Right atrium auricular region (tissue), 2 donors: ENCODE results near the gene ARRDC1. TPM values are rescaled to one million over a fixed set of nuclear protein-coding genes. Genes with fewer than 3 reads are reported as not detected.

Experiments used
- DNase-seq: peaks from one replicate; pipeline ENCODE4 v3.0.0-alpha.2; 2019; ENCODE audit warnings: low spot score
- H3K27ac ChIP-seq, 2 donors: fragments of 200-600 bp; sonication (generic); 1 replicate in 1 of 2; 2 replicates in 1 of 2; pipeline ENCODE4 v1.5.1; 2016 to 2019
- H3K27me3 ChIP-seq, 2 donors: fragments of 200-600 bp; sonication (generic); one replicate each; pipeline versions ENCODE4 v1.5.1 to v1.6.0; 2017 to 2019
- H3K36me3 ChIP-seq: fragments of 200-600 bp; sonication (generic); one replicate; pipeline ENCODE4 v1.5.1; 2016
- H3K4me1 ChIP-seq, 2 donors: fragments of 200-600 bp; sonication (generic); one replicate each; pipeline versions ENCODE4 v1.5.1 to v1.6.0; 2017 to 2019
- H3K4me3 ChIP-seq, 2 donors: fragments of 200-600 bp; sonication (generic); 1 replicate in 1 of 2; 2 replicates in 1 of 2; pipeline ENCODE4 v1.5.1; 2017 to 2019; ENCODE audit warnings: mild to moderate bottlenecking in 1 of 2, moderate library complexity in 1 of 2
- H3K9me3 ChIP-seq, 2 donors: fragments of 200-600 bp; sonication (generic); one replicate each; pipeline ENCODE4 v1.5.1; 2019
- total RNA-seq, 2 donors: library from RNA; depleted of rRNA; stranded (reverse); fragments of >200 nt; gene quantifications; one replicate each; pipeline ENCODE4 v1.1.0, GENCODE V29; 2016
- TF ChIP-seq, protein P1 (sequence below), 2 donors: fragments of 200-600 bp; sonication (generic); IDR thresholded peaks; one replicate each; pipeline ENCODE4 v1.5.1; 2019; ENCODE audit warnings: antibody characterized with exemption in 2 of 2

The ARRDC1 gene
- total RNA-seq, 2 donors from 2014 or later: 21.4 to 37.8 TPM

GRCh38 chr9:137638680-137639079 is 33.2 kb downstream of the ARRDC1 start:
- H3K27ac ChIP-seq: no peak overlapping the region
- DNase-seq: no peak
- TF ChIP-seq, protein P1, sequence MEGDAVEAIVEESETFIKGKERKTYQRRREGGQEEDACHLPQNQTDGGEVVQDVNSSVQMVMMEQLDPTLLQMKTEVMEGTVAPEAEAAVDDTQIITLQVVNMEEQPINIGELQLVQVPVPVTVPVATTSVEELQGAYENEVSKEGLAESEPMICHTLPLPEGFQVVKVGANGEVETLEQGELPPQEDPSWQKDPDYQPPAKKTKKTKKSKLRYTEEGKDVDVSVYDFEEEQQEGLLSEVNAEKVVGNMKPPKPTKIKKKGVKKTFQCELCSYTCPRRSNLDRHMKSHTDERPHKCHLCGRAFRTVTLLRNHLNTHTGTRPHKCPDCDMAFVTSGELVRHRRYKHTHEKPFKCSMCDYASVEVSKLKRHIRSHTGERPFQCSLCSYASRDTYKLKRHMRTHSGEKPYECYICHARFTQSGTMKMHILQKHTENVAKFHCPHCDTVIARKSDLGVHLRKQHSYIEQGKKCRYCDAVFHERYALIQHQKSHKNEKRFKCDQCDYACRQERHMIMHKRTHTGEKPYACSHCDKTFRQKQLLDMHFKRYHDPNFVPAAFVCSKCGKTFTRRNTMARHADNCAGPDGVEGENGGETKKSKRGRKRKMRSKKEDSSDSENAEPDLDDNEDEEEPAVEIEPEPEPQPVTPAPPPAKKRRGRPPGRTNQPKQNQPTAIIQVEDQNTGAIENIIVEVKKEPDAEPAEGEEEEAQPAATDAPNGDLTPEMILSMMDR (IDR thresholded peaks at IDR 0.05): no peak
- peaks cover 0 to 10% of the 10 kb centered on the region in 2 donors for H3K4me1 ChIP-seq
- H3K27me3 ChIP-seq: no peaks in the 10 kb centered on the region
- H3K36me3 ChIP-seq: peaks cover 2% of the 10 kb centered on the region
- H3K4me3 ChIP-seq: no peak overlapping the region
- no peaks in the 10 kb centered on the region for H3K9me3 ChIP-seq

DNA sequence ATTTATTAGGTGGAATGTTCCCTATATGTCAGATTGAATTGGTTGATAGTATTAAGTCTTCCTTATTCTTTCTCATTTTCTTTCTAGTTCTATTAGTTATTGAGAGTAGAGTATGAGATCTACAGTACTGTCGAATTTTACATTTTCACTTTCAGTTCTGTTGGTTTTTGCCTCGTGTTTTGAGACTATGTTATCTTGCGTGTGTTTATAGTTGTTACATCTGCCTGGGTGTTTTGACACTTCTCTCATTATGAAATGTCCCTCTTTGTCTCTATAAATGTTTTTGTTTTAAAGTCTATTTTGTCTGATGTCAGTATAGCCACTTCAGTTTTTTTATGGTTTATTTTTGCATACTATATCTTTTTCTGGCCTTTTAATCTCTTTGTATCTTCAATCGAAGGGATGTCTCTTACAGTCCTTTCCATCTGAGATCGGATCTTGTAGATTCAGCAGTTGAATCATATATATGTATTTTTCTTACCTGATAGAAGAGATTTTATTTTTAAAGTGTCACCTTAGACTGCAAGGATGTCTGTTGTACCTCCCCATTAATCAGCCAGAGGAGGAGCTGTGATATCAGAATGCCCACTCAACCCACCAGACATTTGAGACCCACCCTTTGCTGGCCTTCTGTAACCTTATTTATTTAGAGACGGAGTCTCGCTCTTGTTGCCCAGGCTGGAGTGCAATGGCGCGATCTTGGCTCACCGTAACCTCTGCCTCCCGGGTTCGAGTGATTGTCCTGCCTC is 34.0 kb downstream of the ARRDC1 start:
- DNase-seq: no peak
- TF ChIP-seq, protein P1 (IDR thresholded peaks at IDR 0.05): no peak
- H3K4me1 ChIP-seq: peaks cover 0 to 10% of the 10 kb centered on the region in 2 donors
- H3K27me3 ChIP-seq: no peaks in the 10 kb centered on the region
- no peak overlapping the region for H3K4me3 ChIP-seq
- H3K27ac ChIP-seq: no peak overlapping the region
- peaks cover 7% of the 10 kb centered on the region for H3K36me3 ChIP-seq
- no peaks in the 10 kb centered on the region for H3K9me3 ChIP-seq

GRCh38 chr9:137640862-137641261 is 35.4 kb downstream of the ARRDC1 start:
- Histone ChIP-seq H3K36me3 (peaks cover 7% of the 10 kb centered on the region), H3K27ac (no peak overlapping the region), H3K9me3 (no peaks in the 10 kb centered on the region), H3K4me1 (peaks cover 0 to 10% of the 10 kb centered on the region in 2 donors), H3K4me3 (no peak overlapping the region), H3K27me3 (no peaks in the 10 kb centered on the region)
- DNase-seq: no peak
- TF ChIP-seq, protein P1 (IDR thresholded peaks at IDR 0.05): no peak

DNA sequence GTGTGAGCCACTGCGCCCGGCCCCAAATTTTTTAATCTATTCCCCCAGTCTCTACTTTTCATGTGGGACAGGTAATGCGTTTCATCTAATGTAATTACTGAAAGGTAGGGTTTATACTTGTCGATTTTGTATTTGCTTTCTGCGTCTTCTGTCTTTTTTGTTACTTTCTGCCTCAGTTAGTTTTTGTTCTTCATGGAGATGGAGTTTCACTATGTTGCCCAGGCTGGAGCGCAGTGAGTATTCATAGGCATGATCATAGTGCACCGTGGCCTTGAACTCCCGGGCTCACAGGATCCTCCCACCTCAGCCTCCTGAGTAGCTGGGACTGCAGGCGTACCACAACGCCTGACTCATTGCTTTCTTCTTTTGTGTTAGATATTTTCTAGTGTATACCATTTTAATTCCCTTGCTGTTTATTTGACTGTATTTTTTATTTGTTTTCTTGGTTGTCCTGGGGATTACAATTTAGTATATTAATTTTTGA is 36.7 kb downstream of the ARRDC1 start:
- Histone ChIP-seq H3K4me1 (peaks cover 0 to 10% of the 10 kb centered on the region in 2 donors), H3K36me3 (peaks cover 7% of the 10 kb centered on the region), H3K27ac (no peak overlapping the region), H3K27me3 (no peaks in the 10 kb centered on the region), H3K9me3 (no peaks in the 10 kb centered on the region), H3K4me3 (no peak overlapping the region)
- DNase-seq: no peak
- TF ChIP-seq, protein P1 (IDR thresholded peaks at IDR 0.05): no peak

DNA sequence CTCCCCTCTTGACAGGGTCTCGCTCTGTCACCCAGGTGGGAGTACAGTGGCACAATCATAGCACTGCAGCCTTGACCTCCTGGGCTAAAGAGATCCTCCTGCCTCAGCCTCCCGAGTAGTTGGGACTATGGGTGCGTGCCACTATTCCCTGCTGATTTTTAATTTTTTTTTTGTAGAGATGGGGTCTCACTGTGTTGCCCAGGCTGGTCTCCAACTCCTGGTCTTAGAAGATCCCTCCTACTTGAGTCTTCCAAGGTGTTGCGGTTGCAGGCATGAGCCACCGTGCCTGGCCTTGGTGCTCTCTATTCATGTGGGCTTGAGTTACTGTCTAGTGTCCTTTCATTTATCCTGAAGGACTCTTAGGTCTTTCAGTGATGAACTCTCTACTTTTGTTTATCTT is 37.4 kb downstream of the ARRDC1 start:
- H3K4me3 ChIP-seq: no peak overlapping the region
- peaks cover 0 to 10% of the 10 kb centered on the region in 2 donors for H3K4me1 ChIP-seq
- H3K27me3 ChIP-seq: no peaks in the 10 kb centered on the region
- H3K9me3 ChIP-seq: no peaks in the 10 kb centered on the region
- TF ChIP-seq, protein P1 (IDR thresholded peaks at IDR 0.05): no peak
- H3K27ac ChIP-seq: no peak overlapping the region
- peaks cover 7% of the 10 kb centered on the region for H3K36me3 ChIP-seq
- no peak for DNase-seq
